ENCODE results near the gene LYSMD2.

DNA sequence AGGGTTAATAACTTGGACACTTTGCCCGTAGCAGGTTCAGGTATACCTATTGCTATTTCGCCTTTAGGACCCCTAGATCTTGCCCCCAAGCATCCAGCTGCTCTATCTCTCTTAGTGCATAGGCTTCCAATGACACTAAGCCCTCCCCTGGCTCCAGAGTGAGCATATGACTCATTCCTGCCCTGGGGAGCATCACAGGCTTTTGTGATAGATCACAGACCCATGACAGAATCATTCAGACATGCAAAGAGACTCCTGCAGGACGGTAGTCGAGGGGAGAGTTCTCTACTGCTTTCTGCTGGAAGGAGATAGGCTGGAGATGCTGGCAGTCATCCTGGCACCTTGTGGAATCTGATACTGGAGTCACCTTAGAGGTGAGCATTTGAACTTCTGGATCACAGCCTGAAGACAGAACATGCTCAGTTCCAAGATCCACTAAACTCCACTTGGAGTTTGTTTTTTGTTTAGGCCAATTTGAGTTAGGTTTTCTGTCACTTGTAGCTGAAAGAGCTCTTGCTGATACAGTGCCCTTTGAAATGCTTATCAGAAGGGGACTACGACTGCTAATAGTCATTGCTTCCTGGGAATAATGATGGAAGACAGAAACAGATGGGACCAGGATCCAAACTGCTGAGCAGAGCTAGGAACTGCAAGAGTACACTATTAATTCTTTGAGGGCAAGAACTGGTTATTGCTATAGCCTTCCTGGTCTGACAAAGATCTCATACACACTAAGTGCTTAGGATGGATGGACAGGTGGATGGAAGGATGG lies 11.0 kb downstream of the LYSMD2 start:
- no peak for TF ChIP-seq CTCF (IDR thresholded peaks at IDR 0.05 in 2 of 3, conservative IDR thresholded peaks at IDR 0.05 in 1 of 3; ENCODE audit: insufficient read depth in 2 of 3, low read depth in 1 of 3, low read length in 3 of 3)
- TF ChIP-seq MYNN (IDR thresholded peaks at IDR 0.05): no peak
- no peak for TF ChIP-seq MYNN (CRISPR knock-in tag; IDR thresholded peaks at IDR 0.05)
- TF ChIP-seq, protein P1, sequence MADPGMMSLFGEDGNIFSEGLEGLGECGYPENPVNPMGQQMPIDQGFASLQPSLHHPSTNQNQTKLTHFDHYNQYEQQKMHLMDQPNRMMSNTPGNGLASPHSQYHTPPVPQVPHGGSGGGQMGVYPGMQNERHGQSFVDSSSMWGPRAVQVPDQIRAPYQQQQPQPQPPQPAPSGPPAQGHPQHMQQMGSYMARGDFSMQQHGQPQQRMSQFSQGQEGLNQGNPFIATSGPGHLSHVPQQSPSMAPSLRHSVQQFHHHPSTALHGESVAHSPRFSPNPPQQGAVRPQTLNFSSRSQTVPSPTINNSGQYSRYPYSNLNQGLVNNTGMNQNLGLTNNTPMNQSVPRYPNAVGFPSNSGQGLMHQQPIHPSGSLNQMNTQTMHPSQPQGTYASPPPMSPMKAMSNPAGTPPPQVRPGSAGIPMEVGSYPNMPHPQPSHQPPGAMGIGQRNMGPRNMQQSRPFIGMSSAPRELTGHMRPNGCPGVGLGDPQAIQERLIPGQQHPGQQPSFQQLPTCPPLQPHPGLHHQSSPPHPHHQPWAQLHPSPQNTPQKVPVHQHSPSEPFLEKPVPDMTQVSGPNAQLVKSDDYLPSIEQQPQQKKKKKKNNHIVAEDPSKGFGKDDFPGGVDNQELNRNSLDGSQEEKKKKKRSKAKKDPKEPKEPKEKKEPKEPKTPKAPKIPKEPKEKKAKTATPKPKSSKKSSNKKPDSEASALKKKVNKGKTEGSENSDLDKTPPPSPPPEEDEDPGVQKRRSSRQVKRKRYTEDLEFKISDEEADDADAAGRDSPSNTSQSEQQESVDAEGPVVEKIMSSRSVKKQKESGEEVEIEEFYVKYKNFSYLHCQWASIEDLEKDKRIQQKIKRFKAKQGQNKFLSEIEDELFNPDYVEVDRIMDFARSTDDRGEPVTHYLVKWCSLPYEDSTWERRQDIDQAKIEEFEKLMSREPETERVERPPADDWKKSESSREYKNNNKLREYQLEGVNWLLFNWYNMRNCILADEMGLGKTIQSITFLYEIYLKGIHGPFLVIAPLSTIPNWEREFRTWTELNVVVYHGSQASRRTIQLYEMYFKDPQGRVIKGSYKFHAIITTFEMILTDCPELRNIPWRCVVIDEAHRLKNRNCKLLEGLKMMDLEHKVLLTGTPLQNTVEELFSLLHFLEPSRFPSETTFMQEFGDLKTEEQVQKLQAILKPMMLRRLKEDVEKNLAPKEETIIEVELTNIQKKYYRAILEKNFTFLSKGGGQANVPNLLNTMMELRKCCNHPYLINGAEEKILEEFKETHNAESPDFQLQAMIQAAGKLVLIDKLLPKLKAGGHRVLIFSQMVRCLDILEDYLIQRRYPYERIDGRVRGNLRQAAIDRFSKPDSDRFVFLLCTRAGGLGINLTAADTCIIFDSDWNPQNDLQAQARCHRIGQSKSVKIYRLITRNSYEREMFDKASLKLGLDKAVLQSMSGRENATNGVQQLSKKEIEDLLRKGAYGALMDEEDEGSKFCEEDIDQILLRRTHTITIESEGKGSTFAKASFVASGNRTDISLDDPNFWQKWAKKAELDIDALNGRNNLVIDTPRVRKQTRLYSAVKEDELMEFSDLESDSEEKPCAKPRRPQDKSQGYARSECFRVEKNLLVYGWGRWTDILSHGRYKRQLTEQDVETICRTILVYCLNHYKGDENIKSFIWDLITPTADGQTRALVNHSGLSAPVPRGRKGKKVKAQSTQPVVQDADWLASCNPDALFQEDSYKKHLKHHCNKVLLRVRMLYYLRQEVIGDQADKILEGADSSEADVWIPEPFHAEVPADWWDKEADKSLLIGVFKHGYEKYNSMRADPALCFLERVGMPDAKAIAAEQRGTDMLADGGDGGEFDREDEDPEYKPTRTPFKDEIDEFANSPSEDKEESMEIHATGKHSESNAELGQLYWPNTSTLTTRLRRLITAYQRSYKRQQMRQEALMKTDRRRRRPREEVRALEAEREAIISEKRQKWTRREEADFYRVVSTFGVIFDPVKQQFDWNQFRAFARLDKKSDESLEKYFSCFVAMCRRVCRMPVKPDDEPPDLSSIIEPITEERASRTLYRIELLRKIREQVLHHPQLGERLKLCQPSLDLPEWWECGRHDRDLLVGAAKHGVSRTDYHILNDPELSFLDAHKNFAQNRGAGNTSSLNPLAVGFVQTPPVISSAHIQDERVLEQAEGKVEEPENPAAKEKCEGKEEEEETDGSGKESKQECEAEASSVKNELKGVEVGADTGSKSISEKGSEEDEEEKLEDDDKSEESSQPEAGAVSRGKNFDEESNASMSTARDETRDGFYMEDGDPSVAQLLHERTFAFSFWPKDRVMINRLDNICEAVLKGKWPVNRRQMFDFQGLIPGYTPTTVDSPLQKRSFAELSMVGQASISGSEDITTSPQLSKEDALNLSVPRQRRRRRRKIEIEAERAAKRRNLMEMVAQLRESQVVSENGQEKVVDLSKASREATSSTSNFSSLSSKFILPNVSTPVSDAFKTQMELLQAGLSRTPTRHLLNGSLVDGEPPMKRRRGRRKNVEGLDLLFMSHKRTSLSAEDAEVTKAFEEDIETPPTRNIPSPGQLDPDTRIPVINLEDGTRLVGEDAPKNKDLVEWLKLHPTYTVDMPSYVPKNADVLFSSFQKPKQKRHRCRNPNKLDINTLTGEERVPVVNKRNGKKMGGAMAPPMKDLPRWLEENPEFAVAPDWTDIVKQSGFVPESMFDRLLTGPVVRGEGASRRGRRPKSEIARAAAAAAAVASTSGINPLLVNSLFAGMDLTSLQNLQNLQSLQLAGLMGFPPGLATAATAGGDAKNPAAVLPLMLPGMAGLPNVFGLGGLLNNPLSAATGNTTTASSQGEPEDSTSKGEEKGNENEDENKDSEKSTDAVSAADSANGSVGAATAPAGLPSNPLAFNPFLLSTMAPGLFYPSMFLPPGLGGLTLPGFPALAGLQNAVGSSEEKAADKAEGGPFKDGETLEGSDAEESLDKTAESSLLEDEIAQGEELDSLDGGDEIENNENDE (IDR thresholded peaks at IDR 0.05; ENCODE audit: low read depth, low read length): no peak
- TF ChIP-seq ZFP36 (IDR thresholded peaks at IDR 0.05; ENCODE audit: low read depth, low read length, partially characterized antibody): no peak
- TF ChIP-seq POLR2AphosphoS5 (IDR thresholded peaks at IDR 0.05; ENCODE audit: control insufficient read depth, insufficient read depth, low read depth, low read length): no peak

All from K562 (cell line).